SK-N-SH (cell line): ENCODE data around the gene DHX15.

Experiments
- CHD2 ChIP-seq: fragments of 150-350 bp; IDR thresholded peaks from 2 replicates; pipeline ENCODE4 v1.6.1; 2018; ENCODE audit warnings: low read length; ENCODE audit not compliant: partially characterized antibody
- CTCF ChIP-seq: fragments of 200-600 bp; sonication (generic); IDR thresholded peaks from 2 replicates; pipeline ENCODE4 v1.6.1; 2017; ENCODE audit warnings: antibody characterized with exemption, mild to moderate bottlenecking, moderate library complexity
- MAX ChIP-seq: IDR thresholded peaks from 2 replicates; pipeline ENCODE4 v1.4.0; 2012; ENCODE audit warnings: low read depth
- MEF2A ChIP-seq: IDR thresholded peaks from 2 replicates; pipeline ENCODE4 v1.4.0; 2012; ENCODE audit warnings: low read depth, borderline replicate concordance
- NFIC ChIP-seq: IDR thresholded peaks from 2 replicates; pipeline ENCODE4 v1.4.0; 2012; ENCODE audit warnings: borderline replicate concordance
- YY1 ChIP-seq: IDR thresholded peaks from 2 replicates; pipeline ENCODE4 v1.4.0; 2012; ENCODE audit warnings: low read depth, mild to moderate bottlenecking

- TF ChIP-seq CTCF, result no peak
- no peak for TF ChIP-seq MAX
- no peak for TF ChIP-seq CHD2
- TF ChIP-seq MEF2A, result no peak
- TF ChIP-seq NFIC, result peak; percentile 40
- TF ChIP-seq YY1, result no peak
Measured at GRCh38 chr4:24557026-24558025, 27.0 kb downstream of the DHX15 start.
